ENCODE data around the gene LRMDA. TPM values are rescaled to one million over a fixed set of nuclear protein-coding genes. Genes with fewer than 3 reads are reported as not detected.

LRMDA gene
- total and polyA plus RNA-seq, 2 donors, result 7.9 to 17.7 TPM

DNA sequence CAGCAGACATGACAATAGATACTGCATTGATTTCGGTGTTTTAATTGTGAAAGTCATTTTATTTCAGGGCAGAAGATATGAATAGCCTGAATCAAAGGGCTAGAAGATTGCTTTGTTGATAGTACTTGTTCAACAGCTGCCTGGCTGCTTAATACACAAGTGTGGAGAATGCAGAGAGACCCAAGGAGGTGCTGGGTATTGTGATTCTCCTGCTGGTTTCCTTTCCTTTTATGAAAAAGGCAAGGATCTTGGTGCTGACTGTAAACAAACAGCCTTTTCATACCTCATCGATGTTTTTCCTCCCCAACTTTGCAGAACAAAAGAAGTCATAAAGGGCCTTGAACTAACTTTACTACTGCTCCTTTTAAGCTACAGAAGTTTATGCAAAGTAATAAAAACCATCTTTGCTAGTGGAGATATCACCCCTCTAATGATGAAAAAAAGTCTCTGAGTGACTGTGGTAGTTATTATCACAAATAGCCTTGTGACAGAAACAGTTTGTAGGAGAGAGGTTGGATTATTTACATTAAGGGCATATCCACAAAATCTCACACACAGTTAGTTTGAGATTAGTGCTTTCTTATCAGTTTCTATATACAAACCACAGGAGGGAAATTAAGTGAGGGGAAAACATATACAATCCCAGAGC, 800.0 kb downstream of the LRMDA start:
- Histone ChIP-seq H3K27ac (ENCODE audit: low read depth) (no peak overlapping the region), H3K36me3 (ENCODE audit: insufficient read depth) (no peaks in the 10 kb centered on the region), H3K4me1 (ENCODE audit: insufficient read depth) (no peaks in the 10 kb centered on the region), H3K4me3 (ENCODE audit: low read depth, low read length) (no peak overlapping the region)
- no peak for DNase-seq (ENCODE audit: extremely low spot score)
- 28% methylated on average over 2 of the region's 2 CpGs for WGBS

DNA sequence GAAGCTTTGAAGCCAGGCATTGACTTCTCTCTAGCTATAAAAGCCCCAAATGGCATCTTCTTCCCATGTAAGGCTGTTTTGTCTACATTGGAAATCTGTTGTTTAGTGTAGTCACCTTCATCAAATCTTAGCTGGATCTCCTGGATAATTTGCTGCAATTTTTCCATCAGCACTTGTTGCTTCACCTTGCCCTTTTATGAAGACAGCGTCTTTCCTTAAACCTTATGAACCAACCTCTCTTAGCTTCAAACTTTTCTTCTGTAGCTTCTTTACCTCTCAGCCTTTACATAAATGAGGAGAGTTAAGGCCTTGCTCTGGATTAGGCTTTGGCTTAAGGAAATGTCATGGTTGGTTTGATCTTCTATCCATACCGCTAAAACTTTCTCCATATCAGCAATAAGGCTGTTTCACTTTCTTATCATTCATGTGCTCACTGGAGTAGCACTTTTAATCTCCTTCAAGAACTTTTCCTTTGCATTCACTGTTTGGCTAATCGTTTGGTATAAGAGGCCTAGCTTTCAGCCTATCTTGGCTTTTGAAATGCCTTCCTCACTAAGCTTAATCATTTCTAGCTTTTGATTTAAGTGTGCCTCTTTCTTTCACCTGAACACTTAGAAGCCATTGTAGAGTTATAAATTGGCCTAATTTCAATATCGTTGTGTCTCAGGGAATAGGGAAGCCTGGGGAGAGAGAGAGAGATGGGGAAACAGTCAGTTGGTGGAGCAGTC, 803.2 kb downstream of the LRMDA start:
- Histone ChIP-seq H3K4me3 (ENCODE audit: low read depth, low read length) (no peak overlapping the region), H3K4me1 (ENCODE audit: insufficient read depth) (no peaks in the 10 kb centered on the region), H3K27ac (ENCODE audit: low read depth) (no peak overlapping the region), H3K36me3 (ENCODE audit: insufficient read depth) (no peaks in the 10 kb centered on the region)
- WGBS, result 94% methylated on average over 4 of the region's 4 CpGs
- DNase-seq (ENCODE audit: extremely low spot score), result no peak

DNA sequence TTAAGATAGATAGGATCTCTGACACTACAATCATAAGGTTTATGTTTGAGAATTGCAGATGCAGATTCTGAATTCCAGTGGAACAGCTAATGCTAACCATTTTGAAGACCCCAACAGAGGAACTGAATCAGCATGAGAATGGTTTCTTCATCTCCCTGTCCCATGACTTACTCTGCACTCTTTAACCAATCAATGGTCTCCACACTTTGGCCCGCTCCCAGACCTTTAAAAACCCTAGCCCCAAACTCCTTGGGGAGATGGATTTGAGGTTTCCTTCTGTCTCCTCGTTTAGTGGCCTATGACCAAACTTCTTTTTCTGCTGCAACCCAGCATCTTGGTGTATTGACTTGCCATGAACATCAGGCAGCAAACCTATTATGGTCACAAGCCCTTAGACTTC, 804.9 kb downstream of the LRMDA start:
- Histone ChIP-seq H3K36me3 (ENCODE audit: insufficient read depth) (no peaks in the 10 kb centered on the region), H3K4me1 (ENCODE audit: insufficient read depth) (no peaks in the 10 kb centered on the region), H3K27ac (ENCODE audit: low read depth) (no peak overlapping the region), H3K4me3 (ENCODE audit: low read depth, low read length) (no peak overlapping the region)
- WGBS, result 68% methylated on average over 2 of the region's 2 CpGs
- no peak for DNase-seq (ENCODE audit: extremely low spot score)

DNA sequence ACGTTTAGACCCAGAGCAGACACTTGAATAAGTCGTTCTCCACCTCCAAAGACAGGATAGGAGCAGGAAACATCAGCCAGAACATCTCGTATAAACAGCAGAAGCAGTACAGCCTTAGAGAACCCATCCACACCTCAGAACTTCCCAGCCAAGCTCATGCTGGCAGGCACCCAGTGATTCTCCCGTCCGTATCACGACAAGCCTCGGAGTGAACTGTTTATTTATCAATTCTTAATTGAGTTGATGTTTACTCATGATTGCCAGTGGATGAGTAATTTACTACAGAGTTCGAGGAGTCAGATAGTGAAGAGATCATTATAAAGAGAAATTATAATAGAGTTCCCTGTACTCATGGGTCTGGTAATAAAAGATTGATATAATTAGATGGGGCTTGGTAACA, 811.5 kb downstream of the LRMDA start:
- H3K36me3 ChIP-seq (ENCODE audit: insufficient read depth), result no peaks in the 10 kb centered on the region
- H3K4me1 ChIP-seq (ENCODE audit: insufficient read depth), result no peaks in the 10 kb centered on the region
- 27% methylated on average over 8 of the region's 8 CpGs for WGBS
- no peak for DNase-seq (ENCODE audit: extremely low spot score)
- no peak overlapping the region for H3K4me3 ChIP-seq (ENCODE audit: low read depth, low read length)
- no peak overlapping the region for H3K27ac ChIP-seq (ENCODE audit: low read depth)

DNA sequence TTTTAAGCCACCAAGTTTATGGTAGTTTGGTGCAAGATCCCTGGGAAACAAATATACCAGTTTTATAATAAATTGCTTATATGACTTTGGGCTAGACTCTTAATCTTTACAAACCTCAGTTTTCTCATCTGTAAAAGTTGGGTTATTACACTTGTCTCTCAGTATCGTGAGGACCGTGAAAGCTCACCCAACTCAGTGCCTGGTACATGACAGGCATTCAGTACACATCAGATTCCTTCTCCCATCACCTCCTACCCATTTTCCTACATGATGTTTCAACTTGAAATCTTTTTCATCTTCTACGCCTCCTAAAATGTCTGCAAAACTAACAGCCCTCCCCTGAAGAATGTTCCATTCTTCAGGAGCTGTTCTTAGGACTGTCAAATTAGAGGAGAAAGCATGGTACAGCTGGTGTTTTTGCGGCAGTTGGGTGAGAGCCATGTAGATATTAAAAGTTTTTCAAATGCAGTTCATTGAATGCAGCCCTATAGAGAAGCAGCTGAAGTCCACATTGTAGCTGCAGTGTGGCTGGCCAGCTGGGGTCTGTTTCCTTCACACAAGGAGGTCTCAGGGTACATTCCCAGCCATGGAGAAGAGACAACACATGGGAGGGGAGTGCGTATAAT, 812.8 kb downstream of the LRMDA start:
- DNase-seq (ENCODE audit: extremely low spot score), result peak; percentile 80
- Histone ChIP-seq H3K4me1 (ENCODE audit: insufficient read depth) (no peaks in the 10 kb centered on the region), H3K27ac (ENCODE audit: low read depth) (no peak overlapping the region), H3K4me3 (ENCODE audit: low read depth, low read length) (no peak overlapping the region), H3K36me3 (ENCODE audit: insufficient read depth) (no peaks in the 10 kb centered on the region)
- 66% methylated on average over 5 of the region's 5 CpGs for WGBS

DNA sequence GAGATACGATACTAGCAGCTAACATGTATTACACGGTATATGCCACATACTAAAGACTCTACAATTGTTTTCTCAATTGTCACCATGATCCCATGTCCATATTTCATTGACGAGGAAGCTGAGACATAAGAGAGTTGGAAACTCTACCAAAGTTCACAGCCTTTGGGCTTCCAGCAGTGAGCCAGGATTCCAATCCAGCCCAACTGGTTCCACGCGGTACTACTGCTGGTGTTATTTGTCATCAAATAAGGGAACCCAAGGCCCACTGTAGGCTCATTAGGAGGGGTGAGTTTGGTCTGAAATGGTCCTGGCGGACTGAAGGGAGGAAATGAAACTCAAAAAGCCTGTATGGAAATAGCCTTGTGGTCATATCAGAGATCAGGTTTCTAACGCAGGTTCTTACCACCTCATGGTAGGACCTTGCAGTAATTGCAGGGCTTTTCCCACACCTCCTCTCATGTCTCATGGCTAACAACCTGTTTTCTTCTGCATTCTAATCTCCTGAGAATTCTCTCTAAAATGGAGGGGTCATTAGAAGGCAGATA, 814.6 kb downstream of the LRMDA start:
- Histone ChIP-seq H3K36me3 (ENCODE audit: insufficient read depth) (no peaks in the 10 kb centered on the region), H3K4me3 (ENCODE audit: low read depth, low read length) (no peak overlapping the region), H3K4me1 (ENCODE audit: insufficient read depth) (peaks cover 1% of the 10 kb centered on the region), H3K27ac (ENCODE audit: low read depth) (no peak overlapping the region)
- 93% methylated on average over 7 of the region's 7 CpGs for WGBS
- no peak for DNase-seq (ENCODE audit: extremely low spot score)

DNA sequence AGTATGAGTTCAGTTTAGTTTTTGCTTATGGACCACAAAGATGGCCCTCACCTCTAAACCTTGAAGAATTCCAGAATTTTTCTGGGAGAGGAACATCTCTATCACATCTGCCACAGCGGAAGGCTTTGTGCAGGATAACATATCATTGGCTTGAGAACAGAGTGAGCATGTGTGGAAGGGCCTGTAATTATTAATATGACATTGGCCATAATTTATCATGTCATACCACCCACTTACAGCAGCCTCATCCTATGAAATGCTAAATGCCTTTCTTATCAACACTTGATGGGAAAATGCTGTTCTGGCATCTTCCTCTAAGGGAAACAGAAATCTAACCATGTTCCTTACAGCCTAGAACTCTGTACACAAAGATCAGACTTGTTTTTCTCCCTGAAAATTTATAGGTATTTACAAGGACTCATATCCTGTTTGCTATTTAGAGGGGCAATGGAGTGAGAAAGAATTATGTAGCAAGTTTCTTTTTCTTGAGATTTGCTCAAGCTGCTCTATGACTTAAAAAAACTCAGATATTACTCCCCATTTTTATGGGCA, 817.3 kb downstream of the LRMDA start:
- Histone ChIP-seq H3K36me3 (ENCODE audit: insufficient read depth) (no peaks in the 10 kb centered on the region), H3K4me1 (ENCODE audit: insufficient read depth) (peaks cover 1% of the 10 kb centered on the region), H3K27ac (ENCODE audit: low read depth) (no peak overlapping the region), H3K4me3 (ENCODE audit: low read depth, low read length) (no peak overlapping the region)
- no peak for DNase-seq (ENCODE audit: extremely low spot score)
- WGBS, result 94% methylated on average over 1 of the region's 1 CpG

DNA sequence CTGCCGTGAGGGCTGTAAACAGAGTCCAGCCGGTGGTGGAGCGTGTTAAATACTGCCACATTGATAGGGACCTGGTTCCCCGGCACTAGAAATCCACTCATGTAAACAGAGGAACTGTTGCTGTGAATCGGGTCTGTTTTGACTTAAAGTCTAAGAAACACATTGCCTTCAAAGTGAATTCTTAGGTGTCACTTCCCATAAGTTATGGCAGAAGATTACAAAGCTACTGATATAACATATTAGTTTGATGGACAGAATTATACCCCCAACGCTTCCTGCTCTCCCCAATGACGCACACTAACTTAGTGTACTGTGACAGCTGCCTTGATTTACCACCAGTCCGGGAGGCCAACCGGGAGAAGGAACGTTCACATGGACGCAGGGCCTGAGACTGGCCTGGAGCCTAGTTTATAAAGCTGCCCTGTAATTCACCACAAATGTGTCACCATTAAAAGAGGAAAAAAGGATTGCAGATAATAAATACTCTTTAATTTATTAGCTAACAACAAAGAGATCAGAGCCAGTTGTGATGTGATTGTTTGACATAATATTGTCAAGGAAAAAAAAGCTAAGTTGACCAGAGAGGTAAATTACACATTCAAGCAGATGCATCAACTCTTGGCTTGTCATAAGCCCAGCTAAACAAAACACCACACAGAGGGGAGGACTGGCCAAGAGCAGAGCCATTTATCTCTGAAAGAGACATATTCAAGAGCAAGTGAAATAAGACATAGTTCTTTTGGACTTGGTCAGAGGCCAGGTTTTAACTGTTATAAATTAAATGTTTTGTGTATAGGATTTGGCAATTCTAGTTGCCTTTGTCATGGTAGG, 820.6 kb downstream of the LRMDA start:
- 19% methylated on average over 11 of the region's 11 CpGs for WGBS

DNA sequence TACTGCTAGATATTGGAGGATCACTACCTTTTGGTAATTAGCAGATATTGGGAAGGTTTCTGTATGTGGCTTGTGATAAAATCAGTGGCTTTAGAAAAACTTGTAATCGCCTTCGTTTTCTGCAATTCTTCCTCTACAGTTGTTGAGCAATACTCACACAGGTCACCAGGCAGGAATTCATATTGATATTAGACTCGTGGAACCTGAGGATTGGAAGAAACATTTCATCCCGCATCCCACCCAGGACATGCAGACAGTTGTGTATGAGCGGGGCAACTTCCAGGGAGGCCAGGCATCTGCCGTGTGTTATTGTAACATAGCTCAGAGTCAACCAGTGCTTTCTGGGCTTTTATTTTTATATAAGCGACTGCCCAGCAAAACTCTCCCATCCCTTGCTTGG, 821.3 kb downstream of the LRMDA start:
- no peak for DNase-seq (ENCODE audit: extremely low spot score)
- Histone ChIP-seq H3K36me3 (ENCODE audit: insufficient read depth) (no peaks in the 10 kb centered on the region), H3K27ac (ENCODE audit: low read depth) (peak overlapping the region; percentile 23), H3K4me3 (ENCODE audit: low read depth, low read length) (no peak overlapping the region), H3K4me1 (ENCODE audit: insufficient read depth) (peaks cover 1% of the 10 kb centered on the region)
- WGBS, result 48% methylated on average over 7 of the region's 7 CpGs

More for the DNA sequence above, 820.6 kb downstream of the LRMDA start:
- H3K4me3 ChIP-seq (ENCODE audit: low read depth, low read length), result no peak overlapping the region
- peak; percentile 91 for DNase-seq (ENCODE audit: extremely low spot score)
- H3K4me1 ChIP-seq (ENCODE audit: insufficient read depth), result peaks cover 1% of the 10 kb centered on the region
- H3K27ac ChIP-seq (ENCODE audit: low read depth), result no peak overlapping the region
- H3K36me3 ChIP-seq (ENCODE audit: insufficient read depth), result no peaks in the 10 kb centered on the region

DNA sequence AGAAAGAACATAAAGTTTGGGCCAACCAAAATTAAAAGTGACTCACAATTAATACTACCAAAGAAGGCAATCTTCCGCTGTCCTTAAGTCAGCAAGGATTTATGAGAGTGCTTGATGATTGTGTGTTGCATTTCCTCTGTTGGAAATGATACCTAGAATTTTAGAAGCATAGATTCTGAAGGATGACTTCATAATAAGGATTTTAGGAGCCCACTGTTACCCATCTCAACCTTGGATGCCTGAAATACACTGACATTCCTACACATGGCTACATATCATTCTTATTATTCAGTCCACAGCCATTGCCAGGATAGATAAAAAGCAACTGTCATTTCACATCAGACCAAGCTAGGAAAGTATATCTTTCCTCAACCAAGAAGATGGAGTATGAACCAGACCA, 823.8 kb downstream of the LRMDA start:
- H3K4me1 ChIP-seq (ENCODE audit: insufficient read depth), result no peaks in the 10 kb centered on the region
- H3K27ac ChIP-seq (ENCODE audit: low read depth), result no peak overlapping the region
- WGBS, result 99% methylated on average over 1 of the region's 1 CpG
- H3K36me3 ChIP-seq (ENCODE audit: insufficient read depth), result no peaks in the 10 kb centered on the region
- no peak overlapping the region for H3K4me3 ChIP-seq (ENCODE audit: low read depth, low read length)
- no peak for DNase-seq (ENCODE audit: extremely low spot score)

DNA sequence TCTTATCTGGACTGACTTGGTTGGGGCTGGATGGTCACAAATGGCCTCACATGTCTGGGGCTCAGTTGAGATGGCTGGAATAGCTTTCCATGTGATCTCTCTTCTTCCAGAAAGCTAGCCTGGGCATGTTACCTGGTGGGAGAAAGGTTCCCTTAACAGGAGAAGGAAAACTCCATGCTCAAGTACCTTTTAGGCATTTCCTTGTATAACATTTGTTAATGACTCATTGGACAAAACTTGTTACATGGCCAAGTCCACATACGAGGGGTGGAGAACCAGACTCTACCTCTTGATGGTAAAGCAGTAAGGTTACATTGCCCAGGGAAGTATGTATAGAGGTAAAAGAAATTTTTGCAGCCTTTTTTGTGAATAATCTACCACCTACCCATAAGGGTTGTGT, 826.4 kb downstream of the LRMDA start:
- 85% methylated on average over 1 of the region's 1 CpG for WGBS
- Histone ChIP-seq H3K4me3 (ENCODE audit: low read depth, low read length) (no peak overlapping the region), H3K36me3 (ENCODE audit: insufficient read depth) (no peaks in the 10 kb centered on the region), H3K4me1 (ENCODE audit: insufficient read depth) (no peaks in the 10 kb centered on the region), H3K27ac (ENCODE audit: low read depth) (no peak overlapping the region)
- DNase-seq (ENCODE audit: extremely low spot score), result no peak

DNA sequence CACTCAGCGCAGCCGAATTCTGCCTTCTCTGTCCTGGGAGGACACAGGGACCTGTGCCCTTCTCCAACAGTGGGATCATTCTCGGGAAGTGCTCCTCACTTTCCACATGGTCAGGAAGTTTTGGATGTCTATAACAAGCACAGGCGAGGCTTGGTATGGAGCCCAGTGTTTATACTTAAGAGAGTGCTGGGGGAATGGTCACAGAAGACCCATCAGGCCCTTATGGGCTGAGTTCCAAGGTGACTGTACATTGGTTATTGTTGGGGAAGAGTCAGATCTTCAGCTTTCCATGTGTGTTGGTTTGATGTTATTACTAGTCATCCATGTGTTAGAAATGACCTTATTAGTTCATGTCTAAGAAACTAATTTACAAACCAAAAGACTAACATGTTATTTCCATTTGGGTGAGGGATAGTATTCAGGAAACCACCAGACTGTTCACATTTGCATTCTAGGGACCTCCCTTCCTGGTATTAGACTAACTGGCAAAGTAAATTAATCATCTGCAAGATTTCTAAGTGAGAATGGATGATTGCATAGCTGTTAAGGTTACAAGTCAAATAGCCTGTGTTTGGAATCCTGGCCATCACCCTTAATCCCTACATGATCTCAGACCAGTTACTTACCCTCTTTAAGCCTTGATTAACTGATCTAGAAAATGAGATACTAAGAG, 834.2 kb downstream of the LRMDA start:
- no peak overlapping the region for H3K27ac ChIP-seq (ENCODE audit: low read depth)
- H3K4me3 ChIP-seq (ENCODE audit: low read depth, low read length), result no peak overlapping the region
- no peaks in the 10 kb centered on the region for H3K4me1 ChIP-seq (ENCODE audit: insufficient read depth)
- no peaks in the 10 kb centered on the region for H3K36me3 ChIP-seq (ENCODE audit: insufficient read depth)
- 69% methylated on average over 4 of the region's 4 CpGs for WGBS
- no peak for DNase-seq (ENCODE audit: extremely low spot score)

DNA sequence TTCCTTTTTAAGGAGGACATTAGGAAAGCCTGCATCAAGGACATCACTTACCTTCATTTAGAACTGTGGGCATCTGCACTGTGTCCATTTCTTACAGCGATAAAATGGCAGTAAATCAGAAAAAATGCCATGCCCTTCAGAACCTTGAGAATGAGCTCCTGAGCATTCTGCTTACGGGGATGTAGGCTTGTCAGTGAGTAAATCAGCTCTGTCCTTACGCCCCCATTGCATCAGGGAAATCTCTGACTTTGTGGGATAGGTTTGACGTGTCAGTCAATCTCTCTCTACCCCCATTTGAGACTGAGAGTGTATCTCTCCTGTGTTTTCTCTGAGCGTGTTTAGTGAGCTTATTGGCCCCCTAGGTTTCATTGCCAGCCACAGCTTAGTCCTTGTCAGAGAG, 837.1 kb downstream of the LRMDA start:
- no peaks in the 10 kb centered on the region for H3K36me3 ChIP-seq (ENCODE audit: insufficient read depth)
- no peak overlapping the region for H3K4me3 ChIP-seq (ENCODE audit: low read depth, low read length)
- H3K27ac ChIP-seq (ENCODE audit: low read depth), result no peak overlapping the region
- DNase-seq (ENCODE audit: extremely low spot score), result no peak
- WGBS, result 57% methylated on average over 5 of the region's 5 CpGs
- no peaks in the 10 kb centered on the region for H3K4me1 ChIP-seq (ENCODE audit: insufficient read depth)

Measured in urinary bladder (tissue), 4 donors.